ENCODE measurements around the gene POLA2.

Gene POLA2

DNA sequence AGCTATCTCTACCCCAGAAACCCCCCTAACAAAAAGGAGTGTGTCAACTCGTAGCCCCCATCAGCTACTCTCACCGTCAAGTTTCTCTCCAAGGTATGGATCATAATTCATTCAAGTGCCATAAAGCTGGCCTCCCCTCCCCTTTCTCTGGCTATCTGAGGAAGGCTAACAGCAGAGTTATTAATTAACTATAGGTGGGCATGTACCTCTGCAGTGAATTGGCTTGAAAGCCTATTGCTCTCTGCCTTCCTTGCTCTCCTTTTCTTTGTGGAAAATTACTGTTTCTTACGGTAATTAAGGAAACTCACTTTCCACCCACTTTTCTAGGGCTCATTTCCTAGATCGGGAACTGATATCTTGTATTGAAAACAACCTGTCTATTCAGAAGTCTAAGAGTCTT is 14.1 kb downstream of the POLA2 start:
- TF ChIP-seq POLR2AphosphoS5 (IDR thresholded peaks at IDR 0.05; ENCODE audit: low read depth, low read length): no peak
- DNase-seq (ENCODE audit: insufficient read length): no peak
- no peak for FAIRE-seq

DNA sequence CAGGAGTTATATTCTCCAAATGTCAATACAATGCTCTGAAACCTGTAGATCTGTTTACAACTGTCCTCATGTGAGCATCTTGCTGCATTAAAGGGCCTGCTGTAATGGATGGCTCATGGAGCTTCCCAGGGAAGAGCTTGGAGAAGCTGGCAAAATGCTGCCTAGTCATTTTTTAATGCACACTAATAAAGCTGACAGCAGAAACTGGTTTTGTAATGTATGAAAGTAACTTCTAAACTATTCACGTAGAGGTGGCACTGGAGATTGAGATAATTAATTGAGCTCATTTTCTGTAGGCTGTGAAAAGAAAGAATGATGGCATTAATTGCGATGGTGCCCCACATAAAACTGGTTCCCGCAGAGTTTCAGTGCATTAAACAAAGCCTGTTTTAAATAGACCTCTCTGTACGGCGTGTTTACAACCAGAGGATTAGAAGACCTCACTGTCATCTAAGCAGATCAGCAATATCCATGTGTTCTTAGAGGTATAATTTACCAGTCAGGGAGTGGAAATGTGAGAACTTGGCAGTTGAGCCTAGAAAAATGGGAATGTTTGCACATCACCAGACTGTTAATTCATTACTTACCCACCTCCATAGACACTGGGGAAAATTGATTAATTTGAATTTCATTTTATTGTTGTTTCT is 16.0 kb downstream of the POLA2 start:
- no peak for FAIRE-seq
- no peak for DNase-seq (ENCODE audit: insufficient read length)
- TF ChIP-seq TAF1 (IDR thresholded peaks at IDR 0.05; ENCODE audit: borderline replicate concordance, low read depth, low read length) (no peak), POLR2AphosphoS5 (IDR thresholded peaks at IDR 0.05; ENCODE audit: low read depth, low read length) (no peak), POLR2A (IDR thresholded peaks at IDR 0.05; ENCODE audit: low read depth, low read length) (no peak)

DNA sequence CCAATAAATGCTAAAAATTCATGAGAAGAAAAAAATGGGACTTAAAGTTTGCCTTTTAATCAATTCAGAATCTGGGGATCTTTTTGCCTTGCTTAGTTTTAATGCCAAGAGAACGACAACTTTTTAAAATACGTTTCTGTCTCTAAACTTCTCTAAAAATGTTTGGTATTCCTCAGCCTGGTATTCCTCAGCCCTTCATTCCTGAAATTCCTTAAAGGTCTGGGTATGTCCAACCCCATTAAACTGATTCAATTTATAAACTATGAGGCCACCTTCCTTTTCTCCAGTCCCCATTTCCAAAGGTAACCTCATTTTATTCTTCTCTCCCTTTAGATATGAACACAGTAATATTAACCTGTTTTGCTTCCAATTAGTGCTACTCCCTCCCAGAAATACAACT is 16.6 kb downstream of the POLA2 start:
- FAIRE-seq (no peak), DNase-seq (ENCODE audit: insufficient read length) (no peak)
- TF ChIP-seq POLR2AphosphoS5 (IDR thresholded peaks at IDR 0.05; ENCODE audit: low read depth, low read length): no peak
- no peak for TF ChIP-seq POLR2A (IDR thresholded peaks at IDR 0.05; ENCODE audit: low read depth, low read length)
- TF ChIP-seq TAF1 (IDR thresholded peaks at IDR 0.05; ENCODE audit: borderline replicate concordance, low read depth, low read length): no peak

DNA sequence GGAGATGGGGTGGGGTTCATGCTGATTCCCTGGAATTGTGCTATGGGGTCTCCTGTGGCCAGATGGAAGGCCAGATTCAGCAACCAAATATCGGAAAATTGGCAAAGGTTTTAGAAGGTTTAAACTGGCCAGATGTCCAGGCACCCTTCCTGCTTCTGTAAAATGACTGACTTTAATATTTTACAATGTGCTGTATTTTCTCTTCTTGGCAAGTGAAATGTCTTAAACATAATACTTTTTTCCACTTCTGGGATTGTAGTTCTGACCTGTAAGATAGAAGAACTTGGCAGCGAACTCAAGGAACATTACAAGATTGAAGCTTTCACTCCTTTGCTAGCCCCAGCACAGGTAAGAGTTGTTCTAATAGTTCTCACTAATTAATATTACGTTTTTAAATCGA is 17.5 kb downstream of the POLA2 start:
- DNase-seq (ENCODE audit: insufficient read length) (no peak), FAIRE-seq (no peak)
- TF ChIP-seq TAF1 (IDR thresholded peaks at IDR 0.05; ENCODE audit: borderline replicate concordance, low read depth, low read length): no peak
- TF ChIP-seq POLR2AphosphoS5 (IDR thresholded peaks at IDR 0.05; ENCODE audit: low read depth, low read length): no peak
- no peak for TF ChIP-seq POLR2A (IDR thresholded peaks at IDR 0.05; ENCODE audit: low read depth, low read length)

DNA sequence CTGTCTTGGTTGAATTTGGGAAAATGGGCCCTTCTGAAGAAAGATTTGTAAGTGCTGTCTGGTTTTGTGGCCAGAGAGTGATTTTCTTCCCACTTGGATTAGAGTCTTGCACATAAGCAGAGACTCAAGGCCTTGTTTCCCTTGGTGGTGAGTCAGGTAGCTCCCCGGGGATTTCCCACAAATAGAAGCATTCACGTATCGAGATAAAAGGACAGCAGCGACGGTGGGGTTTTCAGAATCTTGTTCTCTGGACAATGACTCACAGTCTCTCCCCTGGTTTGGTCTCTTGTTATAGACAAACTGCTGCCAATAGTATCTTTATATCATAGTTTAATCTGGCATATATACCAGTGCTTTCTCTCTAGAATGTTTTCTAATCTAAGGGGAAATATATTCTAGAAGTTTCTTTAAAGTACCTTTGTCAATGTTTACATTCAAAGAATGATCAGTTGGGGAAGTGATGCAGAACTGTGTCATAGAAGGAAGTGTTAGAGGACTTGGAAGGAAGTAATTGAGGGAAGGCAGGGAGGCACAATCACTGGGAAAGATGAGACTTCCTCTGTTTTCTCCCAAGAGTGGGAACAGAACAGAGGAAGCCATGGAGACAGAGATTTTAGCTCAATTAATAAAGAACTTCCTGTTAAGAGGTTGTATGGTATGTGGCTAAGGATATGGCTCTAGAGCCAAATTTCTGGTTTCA is 18.1 kb downstream of the POLA2 start:
- DNase-seq (ENCODE audit: insufficient read length): no peak
- FAIRE-seq: peak; percentile 90
- TF ChIP-seq POLR2AphosphoS5 (IDR thresholded peaks at IDR 0.05; ENCODE audit: low read depth, low read length) (no peak), TAF1 (IDR thresholded peaks at IDR 0.05; ENCODE audit: borderline replicate concordance, low read depth, low read length) (no peak), POLR2A (IDR thresholded peaks at IDR 0.05; ENCODE audit: low read depth, low read length) (no peak)

DNA sequence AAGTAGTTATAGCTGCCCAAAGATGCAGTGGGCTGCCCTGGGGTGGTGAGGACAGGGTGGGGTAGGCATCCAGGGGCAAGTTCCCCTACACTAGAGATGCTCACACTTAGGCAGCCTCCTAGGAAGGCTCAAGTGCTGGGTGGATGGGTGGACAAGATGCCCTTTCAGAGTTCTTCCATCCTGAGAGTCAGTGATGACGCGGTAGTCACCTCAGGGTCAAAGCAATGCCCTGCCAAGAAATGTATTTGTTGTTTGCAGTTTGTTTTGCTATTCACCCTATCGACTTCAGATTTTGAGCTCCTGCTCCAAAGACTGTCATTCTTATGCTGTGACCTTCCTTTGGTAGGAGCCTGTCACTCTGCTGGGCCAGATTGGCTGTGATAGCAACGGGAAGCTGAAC is 18.9 kb downstream of the POLA2 start:
- FAIRE-seq (no peak), DNase-seq (ENCODE audit: insufficient read length) (no peak)
- TF ChIP-seq POLR2A (IDR thresholded peaks at IDR 0.05; ENCODE audit: low read depth, low read length): no peak
- no peak for TF ChIP-seq POLR2AphosphoS5 (IDR thresholded peaks at IDR 0.05; ENCODE audit: low read depth, low read length)
- TF ChIP-seq TAF1 (IDR thresholded peaks at IDR 0.05; ENCODE audit: borderline replicate concordance, low read depth, low read length): no peak

DNA sequence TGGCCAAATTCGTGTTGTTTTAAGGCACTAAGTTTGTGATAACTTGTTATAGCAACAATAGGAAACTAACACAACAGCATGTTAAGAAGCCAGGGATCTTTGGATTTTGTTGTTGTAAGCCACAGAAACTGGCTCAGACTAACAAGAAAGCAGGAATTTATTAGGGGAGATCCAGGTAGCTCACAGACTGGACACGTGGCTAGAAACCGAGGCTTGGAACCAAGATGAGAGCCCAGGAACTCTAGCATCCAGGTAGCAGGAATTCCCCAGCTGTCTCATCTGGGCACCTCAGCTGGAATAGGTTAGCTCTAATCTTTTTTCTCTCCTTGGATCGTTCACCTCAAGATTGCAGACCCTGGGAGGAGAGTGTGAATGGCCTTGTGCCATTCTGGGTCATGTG is 24.9 kb downstream of the POLA2 start:
- FAIRE-seq: no peak
- TF ChIP-seq TAF1 (IDR thresholded peaks at IDR 0.05; ENCODE audit: borderline replicate concordance, low read depth, low read length): no peak
- no peak for TF ChIP-seq POLR2AphosphoS5 (IDR thresholded peaks at IDR 0.05; ENCODE audit: low read depth, low read length)
- no peak for TF ChIP-seq POLR2A (IDR thresholded peaks at IDR 0.05; ENCODE audit: low read depth, low read length)
- no peak for DNase-seq (ENCODE audit: insufficient read length)

DNA sequence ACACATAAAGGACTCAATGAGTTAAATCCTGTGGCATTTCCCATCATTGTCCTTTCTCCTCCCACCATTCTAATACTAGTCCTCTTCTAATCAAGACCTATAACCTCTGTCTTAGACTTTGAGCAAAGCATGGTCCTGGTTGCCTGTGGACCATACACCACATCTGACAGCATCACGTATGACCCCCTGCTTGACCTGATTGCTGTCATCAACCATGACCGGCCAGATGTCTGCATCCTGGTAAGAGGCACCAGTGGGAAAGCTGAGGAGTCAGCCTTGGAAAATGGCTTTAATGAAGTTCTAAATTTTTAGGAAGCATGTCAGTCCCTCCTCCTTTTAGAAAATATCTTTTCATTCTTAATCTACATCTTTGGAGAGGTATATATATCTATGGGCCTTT is 25.8 kb downstream of the POLA2 start:
- TF ChIP-seq POLR2A (IDR thresholded peaks at IDR 0.05; ENCODE audit: low read depth, low read length): no peak
- no peak for TF ChIP-seq TAF1 (IDR thresholded peaks at IDR 0.05; ENCODE audit: borderline replicate concordance, low read depth, low read length)
- no peak for TF ChIP-seq POLR2AphosphoS5 (IDR thresholded peaks at IDR 0.05; ENCODE audit: low read depth, low read length)
- no peak for DNase-seq (ENCODE audit: insufficient read length)
- FAIRE-seq: no peak

DNA sequence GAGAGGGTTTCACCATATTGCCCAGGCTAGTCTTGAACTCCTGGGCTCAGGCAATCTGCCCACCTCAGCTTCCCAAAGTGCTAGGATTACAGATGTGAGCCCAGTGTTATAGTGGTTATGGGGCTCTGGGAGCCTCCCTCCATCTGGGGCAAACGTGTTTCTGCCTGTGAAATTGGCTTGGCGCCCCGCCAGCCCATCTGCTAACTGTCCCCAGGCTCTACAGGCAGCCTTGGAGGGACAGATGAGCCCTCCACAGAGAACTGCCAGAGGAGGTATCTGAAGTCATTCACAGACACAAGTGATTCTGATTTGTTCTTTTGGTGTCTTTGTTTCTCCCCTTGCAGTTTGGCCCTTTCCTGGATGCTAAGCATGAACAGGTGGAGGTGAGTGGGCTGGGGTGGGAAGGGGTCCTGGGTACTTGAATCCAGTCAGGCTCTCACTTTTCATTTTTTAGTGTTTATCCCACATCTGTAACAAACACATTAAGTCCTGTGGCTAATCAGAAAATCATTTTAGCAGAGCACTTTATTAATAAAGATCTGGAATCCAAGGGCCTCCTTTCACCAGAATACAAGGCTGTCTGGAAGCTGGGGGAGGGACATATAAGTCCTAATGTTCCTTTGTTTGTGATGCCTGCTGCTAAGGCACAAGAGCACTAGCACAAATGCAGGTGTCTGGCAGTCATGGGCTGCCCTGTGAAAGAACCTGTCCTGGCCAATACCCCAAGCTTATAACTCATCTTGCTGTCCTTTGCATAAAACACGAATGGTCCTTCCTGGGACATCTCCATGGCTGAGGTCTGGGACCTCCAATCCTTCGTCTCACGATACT is 27.2 kb downstream of the POLA2 start:
- DNase-seq (ENCODE audit: insufficient read length) (no peak), FAIRE-seq (no peak)
- TF ChIP-seq TAF1 (IDR thresholded peaks at IDR 0.05; ENCODE audit: borderline replicate concordance, low read depth, low read length) (no peak), POLR2A (IDR thresholded peaks at IDR 0.05; ENCODE audit: low read depth, low read length) (no peak)

DNA sequence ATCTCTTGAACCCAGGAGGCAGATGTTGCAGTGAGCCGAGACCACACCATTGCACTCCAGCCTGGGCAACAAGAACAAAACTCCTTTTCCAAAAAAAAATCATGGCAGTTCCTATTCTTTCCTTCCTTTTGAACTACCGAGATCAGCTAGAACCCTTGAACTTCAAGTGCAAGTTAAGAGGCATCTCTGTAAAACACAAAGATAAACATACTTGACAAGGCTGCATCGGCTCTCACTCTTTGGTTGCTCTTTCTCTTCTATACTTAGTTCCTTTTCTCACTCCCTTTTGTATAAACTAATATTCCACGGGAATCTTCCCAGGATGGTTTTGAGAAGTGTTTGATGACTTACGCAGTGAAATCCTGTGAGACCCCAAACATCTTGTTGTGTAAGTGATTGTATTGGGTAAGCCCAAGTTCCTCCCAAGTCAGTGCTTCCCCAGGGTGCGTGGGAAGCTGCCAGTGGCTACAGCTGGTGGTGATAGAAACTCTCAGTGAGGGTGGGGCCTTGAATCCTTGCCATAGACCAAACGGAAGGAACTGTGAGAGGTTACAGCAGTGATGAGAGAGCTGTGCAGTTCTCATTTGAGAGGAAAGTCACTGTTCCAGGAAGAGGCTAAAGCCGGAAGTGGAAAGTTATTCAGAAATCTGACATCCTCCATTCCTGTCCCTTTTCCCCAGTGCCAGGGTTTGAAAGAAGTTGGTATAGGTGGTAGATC is 28.8 kb downstream of the POLA2 start:
- TF ChIP-seq POLR2AphosphoS5 (IDR thresholded peaks at IDR 0.05; ENCODE audit: low read depth, low read length) (no peak), POLR2A (IDR thresholded peaks at IDR 0.05; ENCODE audit: low read depth, low read length) (no peak), TAF1 (IDR thresholded peaks at IDR 0.05; ENCODE audit: borderline replicate concordance, low read depth, low read length) (no peak)
- DNase-seq (ENCODE audit: insufficient read length) (no peak), FAIRE-seq (peak; percentile 74)

DNA sequence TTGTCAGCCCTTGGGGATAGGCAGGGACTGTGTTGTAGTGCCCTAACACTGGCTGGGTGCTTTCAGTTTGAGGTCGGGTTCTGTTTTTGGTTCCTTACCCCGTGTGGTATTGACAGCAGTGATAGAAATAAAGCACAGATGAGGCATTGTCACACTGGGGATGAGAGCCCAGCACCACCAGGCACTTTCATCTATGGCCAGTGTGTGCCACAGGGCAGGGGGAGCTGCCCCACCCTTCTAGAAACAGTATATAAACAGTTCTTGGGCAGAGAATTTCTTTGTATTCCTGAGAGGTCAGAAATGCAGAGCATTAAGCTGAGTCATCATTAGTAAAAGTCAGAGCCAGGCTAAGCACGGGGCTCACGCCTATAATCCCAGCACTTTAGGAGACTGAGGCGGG is 29.9 kb downstream of the POLA2 start:
- FAIRE-seq (no peak), DNase-seq (ENCODE audit: insufficient read length) (no peak)
- TF ChIP-seq TAF1 (IDR thresholded peaks at IDR 0.05; ENCODE audit: borderline replicate concordance, low read depth, low read length): no peak
